NK-92 (cell line): Measurements from ENCODE around the gene CA4.

Experiments used
- DNase-seq: peaks from one replicate; lab custom pipeline; 2025; ENCODE audit not compliant: unreplicated experiment; lab: John Stamatoyannopoulos, UW

CA4 gene

GRCh38 chr17:60129164-60129563 lies 20.6 kb upstream of the CA4 start:
- no peak for DNase-seq

GRCh38 chr17:60130466-60130865 lies 19.3 kb upstream of the CA4 start:
- DNase-seq: no peak

- no peak for DNase-seq
Observed at GRCh38 chr17:60134396-60135150, 15.2 kb upstream of the CA4 start.

- DNase-seq: no peak
Observed at GRCh38 chr17:60135151-60135950, 14.4 kb upstream of the CA4 start.

DNA sequence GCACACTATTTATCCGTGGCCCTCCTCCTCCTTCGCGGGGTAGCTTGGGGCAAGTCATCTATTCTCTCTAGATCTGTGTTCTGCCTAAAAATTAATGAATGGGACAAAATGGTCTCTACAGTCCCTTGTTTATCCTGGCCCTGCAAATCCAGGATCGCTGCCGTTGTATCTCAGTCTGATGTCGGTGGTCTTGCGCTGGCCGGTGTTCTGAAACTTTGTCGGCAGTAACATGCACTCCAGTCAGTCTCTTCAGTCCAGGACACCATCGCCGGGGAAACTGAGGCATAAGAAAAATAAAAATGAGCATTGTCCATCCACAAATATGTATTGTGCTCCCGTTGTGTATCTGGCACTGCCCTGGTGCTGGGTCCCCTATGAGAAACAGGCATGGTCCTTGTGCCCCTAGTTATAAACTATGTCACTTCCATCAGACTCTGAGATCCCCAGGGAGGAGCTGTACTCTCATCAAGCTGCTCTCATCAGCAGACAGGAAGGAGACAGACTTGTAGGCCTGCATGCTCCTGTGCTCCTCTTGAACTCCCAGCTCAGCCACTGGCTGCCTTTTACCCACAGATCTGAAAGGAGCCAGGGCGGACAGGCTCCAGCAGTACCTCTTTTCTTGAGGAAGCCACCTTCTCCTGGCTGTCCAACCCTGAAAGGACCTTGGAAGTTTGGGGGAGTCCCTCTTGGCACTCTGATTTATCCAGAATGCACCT lies 13.7 kb upstream of the CA4 start:
- no peak for DNase-seq

GRCh38 chr17:60137731-60138130 lies 12.0 kb upstream of the CA4 start:
- DNase-seq: no peak

- DNase-seq: no peak
Observed at GRCh38 chr17:60138769-60139437, 10.9 kb upstream of the CA4 start.

DNA sequence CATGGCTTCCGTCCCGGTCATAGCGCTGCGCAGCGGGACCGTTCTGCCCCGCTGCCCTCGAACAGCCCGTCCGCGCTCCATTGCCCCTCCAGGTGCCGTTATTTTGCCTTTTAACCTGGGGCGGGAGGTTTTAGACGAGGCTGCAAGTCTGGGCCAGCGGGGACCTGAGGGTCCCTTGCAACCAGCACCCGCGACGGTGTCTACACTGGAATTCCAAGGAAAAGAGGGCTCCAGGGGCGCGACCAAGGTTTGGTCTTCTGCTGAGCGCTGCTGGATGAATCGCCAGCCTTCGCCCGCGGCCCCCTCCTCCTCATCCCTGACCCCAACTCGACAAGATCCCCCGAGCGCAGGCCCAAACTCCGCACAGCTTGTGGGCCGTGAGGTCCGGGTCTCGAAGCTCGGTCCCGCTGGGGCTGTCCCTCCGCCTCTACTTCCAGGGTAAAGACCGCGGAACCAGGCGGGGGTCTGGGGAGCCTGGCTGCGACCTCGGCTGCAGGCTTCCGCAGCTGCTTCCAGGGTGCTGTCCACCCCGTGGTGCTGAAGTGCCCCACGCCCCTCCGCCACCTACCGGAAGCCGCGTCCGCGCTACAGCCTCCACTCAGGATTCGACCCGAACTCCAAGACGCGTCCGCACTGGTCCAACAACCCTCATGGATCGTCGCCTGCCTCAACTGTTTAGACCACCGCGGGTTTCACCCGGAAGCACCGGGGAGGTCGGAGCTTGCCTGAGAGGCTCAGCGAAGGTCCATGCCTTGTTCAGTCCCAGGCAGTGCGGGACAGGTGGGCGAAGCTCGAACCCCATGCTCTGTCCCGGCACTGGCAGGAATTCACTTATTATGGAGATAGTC lies 10.1 kb upstream of the CA4 start:
- no peak for DNase-seq

- DNase-seq: no peak
Observed at GRCh38 chr17:60141111-60142018, 8.4 kb upstream of the CA4 start.

GRCh38 chr17:60142872-60143499 lies 6.8 kb upstream of the CA4 start:
- no peak for DNase-seq

DNA sequence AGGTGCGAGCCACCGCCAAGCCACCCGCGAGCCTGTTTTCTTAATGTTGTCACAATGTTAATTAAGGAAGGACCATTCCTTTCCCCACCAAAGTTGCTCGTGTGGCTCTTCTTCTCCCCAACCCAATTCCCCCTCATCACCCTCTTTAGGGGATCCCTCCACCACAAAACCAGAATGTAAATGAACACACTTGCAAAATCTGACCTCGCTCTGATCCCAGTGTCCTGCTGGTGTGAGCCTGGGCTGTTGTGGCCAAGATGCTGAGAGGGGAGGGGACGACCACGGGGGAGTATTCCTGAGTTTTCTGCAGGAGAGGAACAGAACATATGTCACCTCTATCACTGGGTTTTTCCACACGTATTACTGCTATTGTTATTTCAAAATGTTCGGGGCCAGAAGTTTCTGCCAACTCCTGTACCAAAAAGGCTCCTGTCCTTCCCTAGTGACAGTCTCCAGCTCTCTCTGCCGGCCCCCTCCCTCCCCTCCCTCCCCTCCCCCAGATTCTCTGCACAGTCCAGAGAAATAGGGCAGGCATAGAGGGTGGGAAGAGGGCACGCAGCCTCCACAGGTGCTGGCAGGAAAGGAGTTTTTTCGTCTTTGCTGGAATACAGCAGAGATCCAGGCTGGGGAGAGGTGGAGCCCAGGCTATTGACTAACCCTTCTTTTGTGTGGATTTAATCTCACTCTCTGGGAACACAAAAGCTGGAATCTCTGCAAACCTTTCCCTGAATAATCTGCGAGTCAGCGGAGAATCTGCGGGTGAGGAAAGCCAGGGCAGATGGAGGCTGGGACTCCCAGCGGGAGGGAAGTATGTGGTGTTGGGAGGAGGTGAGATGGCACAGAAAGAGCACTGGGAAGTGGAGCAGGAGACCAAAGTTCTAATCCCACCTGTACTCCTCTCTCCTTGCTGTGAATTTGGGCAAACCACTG lies 4.5 kb upstream of the CA4 start:
- DNase-seq: no peak

- no peak for DNase-seq
Observed at GRCh38 chr17:60146206-60146605, 3.6 kb upstream of the CA4 start.

GRCh38 chr17:60147553-60148223 lies 2.1 kb upstream of the CA4 start:
- no peak for DNase-seq

- no peak for DNase-seq
Observed at GRCh38 chr17:60148373-60148772, 1.4 kb upstream of the CA4 start.

DNA sequence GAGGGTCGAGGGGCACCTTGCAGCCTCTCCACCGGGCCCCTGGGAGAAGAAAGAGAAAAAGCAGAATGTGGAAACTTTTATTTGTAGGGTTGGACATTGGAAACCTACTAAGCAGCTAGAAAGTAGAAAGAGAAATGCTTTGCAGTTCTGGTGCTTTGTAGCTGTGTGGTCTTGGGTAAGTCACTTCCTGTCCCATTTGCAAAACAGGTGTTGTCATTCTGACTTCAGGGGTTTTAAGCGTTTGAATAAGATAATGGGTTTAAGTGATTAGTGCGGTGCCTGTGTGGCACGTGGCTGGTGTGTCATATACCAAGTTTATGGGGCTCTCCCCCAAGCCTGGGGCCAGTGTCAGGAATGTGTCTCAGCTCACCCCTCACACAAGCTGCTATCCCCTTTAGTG lies 1.6 kb downstream of the CA4 start:
- DNase-seq: no peak

GRCh38 chr17:60153606-60154390 lies 4.0 kb downstream of the CA4 start:
- DNase-seq: no peak
